ENCODE data around the gene IL17RB. TPM values are rescaled to one million over a fixed set of nuclear protein-coding genes. Genes with fewer than 3 reads are reported as not detected.

Gene IL17RB
- total RNA-seq, 1 donor from 2014 or later = 1.6 TPM

- H3K36me3 ChIP-seq (ENCODE audit: control insufficient read depth in 3 of 3, insufficient read depth in 3 of 3, low read length in 3 of 3) = peaks cover 19 to 42% (median 23%) of the 10 kb centered on the region in 3 donors
Observed at GRCh38 chr3:53884623-53885022, 38.3 kb downstream of the IL17RB start.

GRCh38 chr3:53885239-53885638, 38.9 kb downstream of the IL17RB start:
- H3K27me3 ChIP-seq (ENCODE audit: control insufficient read depth in 3 of 3, insufficient read depth in 3 of 3, low read length in 3 of 3) = no peaks in the 10 kb centered on the region
- H3K27ac ChIP-seq (ENCODE audit: low read depth, low read length) = no peak overlapping the region
- H3K9ac ChIP-seq (ENCODE audit: low read depth in 1 of 3, low read length in 3 of 3) = no peak overlapping the region
- H3K4me3 ChIP-seq (ENCODE audit: low read length in 3 of 3) = no peak overlapping the region
- H3K9me3 ChIP-seq (ENCODE audit: control insufficient read depth in 3 of 3, low read length in 3 of 3) = no peaks in the 10 kb centered on the region
- peaks cover 15 to 24% (median 17%) of the 10 kb centered on the region in 3 donors for H3K4me1 ChIP-seq (ENCODE audit: control insufficient read depth in 3 of 3, insufficient read depth in 3 of 3, low read length in 3 of 3)
- H3K36me3 ChIP-seq (ENCODE audit: control insufficient read depth in 3 of 3, insufficient read depth in 3 of 3, low read length in 3 of 3) = peaks cover 17 to 38% (median 21%) of the 10 kb centered on the region in 3 donors

More at GRCh38 chr3:53884623-53885022, 38.3 kb downstream of the IL17RB start:
- no peaks in the 10 kb centered on the region for H3K9me3 ChIP-seq (ENCODE audit: control insufficient read depth in 3 of 3, low read length in 3 of 3)
- no peaks in the 10 kb centered on the region for H3K27me3 ChIP-seq (ENCODE audit: control insufficient read depth in 3 of 3, insufficient read depth in 3 of 3, low read length in 3 of 3)
- H3K4me1 ChIP-seq (ENCODE audit: control insufficient read depth in 3 of 3, insufficient read depth in 3 of 3, low read length in 3 of 3) = peaks cover 13 to 22% (median 14%) of the 10 kb centered on the region in 3 donors
- no peak overlapping the region for H3K4me3 ChIP-seq (ENCODE audit: low read length in 3 of 3)
- no peak overlapping the region for H3K27ac ChIP-seq (ENCODE audit: low read depth, low read length)
- H3K9ac ChIP-seq (ENCODE audit: low read depth in 1 of 3, low read length in 3 of 3) = no peak overlapping the region

- Histone ChIP-seq H3K27me3 (ENCODE audit: control insufficient read depth in 3 of 3, insufficient read depth in 3 of 3, low read length in 3 of 3) (no peaks in the 10 kb centered on the region), H3K27ac (ENCODE audit: low read depth, low read length) (no peak overlapping the region), H3K4me3 (ENCODE audit: low read length in 3 of 3) (no peak overlapping the region), H3K9ac (ENCODE audit: low read depth in 1 of 3, low read length in 3 of 3) (no peak overlapping the region), H3K36me3 (ENCODE audit: control insufficient read depth in 3 of 3, insufficient read depth in 3 of 3, low read length in 3 of 3) (peaks cover 17 to 38% (median 21%) of the 10 kb centered on the region in 3 donors), H3K4me1 (ENCODE audit: control insufficient read depth in 3 of 3, insufficient read depth in 3 of 3, low read length in 3 of 3) (peaks cover 12 to 22% (median 16%) of the 10 kb centered on the region in 3 donors), H3K9me3 (ENCODE audit: control insufficient read depth in 3 of 3, low read length in 3 of 3) (no peaks in the 10 kb centered on the region)
Observed at GRCh38 chr3:53887446-53887845, 41.1 kb downstream of the IL17RB start.

- H3K27me3 ChIP-seq (ENCODE audit: control insufficient read depth in 3 of 3, insufficient read depth in 3 of 3, low read length in 3 of 3) = no peaks in the 10 kb centered on the region
- H3K36me3 ChIP-seq (ENCODE audit: control insufficient read depth in 3 of 3, insufficient read depth in 3 of 3, low read length in 3 of 3) = peaks cover 16 to 38% (median 21%) of the 10 kb centered on the region in 3 donors
- H3K4me1 ChIP-seq (ENCODE audit: control insufficient read depth in 3 of 3, insufficient read depth in 3 of 3, low read length in 3 of 3) = peaks cover 12 to 22% (median 16%) of the 10 kb centered on the region in 3 donors
- no peak overlapping the region for H3K4me3 ChIP-seq (ENCODE audit: low read length in 3 of 3)
- H3K27ac ChIP-seq (ENCODE audit: low read depth, low read length) = no peak overlapping the region
- H3K9me3 ChIP-seq (ENCODE audit: control insufficient read depth in 3 of 3, low read length in 3 of 3) = no peaks in the 10 kb centered on the region
- no peak overlapping the region for H3K9ac ChIP-seq (ENCODE audit: low read depth in 1 of 3, low read length in 3 of 3)
Observed at GRCh38 chr3:53888232-53888631, 41.9 kb downstream of the IL17RB start.

- Histone ChIP-seq H3K9me3 (ENCODE audit: control insufficient read depth in 3 of 3, low read length in 3 of 3) (no peaks in the 10 kb centered on the region), H3K27ac (ENCODE audit: low read depth, low read length) (peak overlapping the region; percentile 94), H3K4me1 (ENCODE audit: control insufficient read depth in 3 of 3, insufficient read depth in 3 of 3, low read length in 3 of 3) (peaks cover 12 to 22% (median 16%) of the 10 kb centered on the region in 3 donors), H3K4me3 (ENCODE audit: low read length in 3 of 3) (peak overlapping the region; percentile 90 to 98 (median 92)), H3K36me3 (ENCODE audit: control insufficient read depth in 3 of 3, insufficient read depth in 3 of 3, low read length in 3 of 3) (peaks cover 2 to 19% (median 4%) of the 10 kb centered on the region in 3 donors), H3K27me3 (ENCODE audit: control insufficient read depth in 3 of 3, insufficient read depth in 3 of 3, low read length in 3 of 3) (peaks cover 0 to 6% (median 4%) of the 10 kb centered on the region in 3 donors), H3K9ac (ENCODE audit: low read depth in 1 of 3, low read length in 3 of 3) (peak overlapping the region; percentile 91 to 97 (median 97))
Observed at GRCh38 chr3:53890726-53891475, 44.5 kb downstream of the IL17RB start.

- Histone ChIP-seq H3K27me3 (ENCODE audit: control insufficient read depth in 3 of 3, insufficient read depth in 3 of 3, low read length in 3 of 3) (peaks cover 0 to 6% (median 4%) of the 10 kb centered on the region in 3 donors), H3K36me3 (ENCODE audit: control insufficient read depth in 3 of 3, insufficient read depth in 3 of 3, low read length in 3 of 3) (peaks cover 0 to 14% (median 3%) of the 10 kb centered on the region in 3 donors), H3K27ac (ENCODE audit: low read depth, low read length) (peak within 1 kb of the TSS; percentile 94), H3K4me3 (ENCODE audit: low read length in 3 of 3) (peak within 1 kb of the TSS; percentile 90 to 98 (median 92)), H3K9me3 (ENCODE audit: control insufficient read depth in 3 of 3, low read length in 3 of 3) (no peaks in the 10 kb centered on the region), H3K4me1 (ENCODE audit: control insufficient read depth in 3 of 3, insufficient read depth in 3 of 3, low read length in 3 of 3) (peaks cover 12 to 22% (median 16%) of the 10 kb centered on the region in 3 donors), H3K9ac (ENCODE audit: low read depth in 1 of 3, low read length in 3 of 3) (peak within 1 kb of the TSS; percentile 91 to 97 (median 97))
Observed at GRCh38 chr3:53891497-53892285, 45.3 kb downstream of the IL17RB start, which contains the start of gene SELENOK. SELENOK (minus strand) TSS chr3:53891859.

GRCh38 chr3:53892286-53892637, 45.9 kb downstream of the IL17RB start:
- Histone ChIP-seq H3K27me3 (ENCODE audit: control insufficient read depth in 3 of 3, insufficient read depth in 3 of 3, low read length in 3 of 3) (peaks cover 0 to 10% (median 5%) of the 10 kb centered on the region in 3 donors), H3K4me3 (ENCODE audit: low read length in 3 of 3) (peak overlapping the region; percentile 72 to 92 (median 73)), H3K27ac (ENCODE audit: low read depth, low read length) (peak overlapping the region; percentile 94), H3K4me1 (ENCODE audit: control insufficient read depth in 3 of 3, insufficient read depth in 3 of 3, low read length in 3 of 3) (peaks cover 12 to 22% (median 16%) of the 10 kb centered on the region in 3 donors), H3K9me3 (ENCODE audit: control insufficient read depth in 3 of 3, low read length in 3 of 3) (no peaks in the 10 kb centered on the region), H3K36me3 (ENCODE audit: control insufficient read depth in 3 of 3, insufficient read depth in 3 of 3, low read length in 3 of 3) (peaks cover 0 to 9% (median 3%) of the 10 kb centered on the region in 3 donors), H3K9ac (ENCODE audit: low read depth in 1 of 3, low read length in 3 of 3) (peak overlapping the region; percentile 73 to 76 (median 73))

- Histone ChIP-seq H3K27me3 (ENCODE audit: control insufficient read depth in 3 of 3, insufficient read depth in 3 of 3, low read length in 3 of 3) (peaks cover 0 to 10% (median 9%) of the 10 kb centered on the region in 3 donors), H3K9ac (ENCODE audit: low read depth in 1 of 3, low read length in 3 of 3) (no peak overlapping the region), H3K4me3 (ENCODE audit: low read length in 3 of 3) (no peak overlapping the region), H3K36me3 (ENCODE audit: control insufficient read depth in 3 of 3, insufficient read depth in 3 of 3, low read length in 3 of 3) (no peaks in the 10 kb centered on the region), H3K4me1 (ENCODE audit: control insufficient read depth in 3 of 3, insufficient read depth in 3 of 3, low read length in 3 of 3) (no peaks in the 10 kb centered on the region), H3K27ac (ENCODE audit: low read depth, low read length) (no peak overlapping the region), H3K9me3 (ENCODE audit: control insufficient read depth in 3 of 3, low read length in 3 of 3) (no peaks in the 10 kb centered on the region)
Observed at GRCh38 chr3:53899750-53900149, 53.4 kb downstream of the IL17RB start.

GRCh38 chr3:53900666-53901331, 54.4 kb downstream of the IL17RB start:
- no peaks in the 10 kb centered on the region for H3K4me1 ChIP-seq (ENCODE audit: control insufficient read depth in 3 of 3, insufficient read depth in 3 of 3, low read length in 3 of 3)
- H3K4me3 ChIP-seq (ENCODE audit: low read length in 3 of 3) = no peak overlapping the region
- no peaks in the 10 kb centered on the region for H3K36me3 ChIP-seq (ENCODE audit: control insufficient read depth in 3 of 3, insufficient read depth in 3 of 3, low read length in 3 of 3)
- no peak overlapping the region for H3K9ac ChIP-seq (ENCODE audit: low read depth in 1 of 3, low read length in 3 of 3)
- H3K27me3 ChIP-seq (ENCODE audit: control insufficient read depth in 3 of 3, insufficient read depth in 3 of 3, low read length in 3 of 3) = peaks cover 0 to 8% (median 6%) of the 10 kb centered on the region in 3 donors
- H3K27ac ChIP-seq (ENCODE audit: low read depth, low read length) = no peak overlapping the region
- no peaks in the 10 kb centered on the region for H3K9me3 ChIP-seq (ENCODE audit: control insufficient read depth in 3 of 3, low read length in 3 of 3)

Data from skeletal muscle tissue (tissue), 4 donors.